ENCODE results near the gene CTU1. TPM values are rescaled to one million over a fixed set of nuclear protein-coding genes. Genes with fewer than 3 reads are reported as not detected.

Gene CTU1
- total and polyA plus RNA-seq, 2 donors (not counting 1 experiment from before 2014, with no cell fraction given) = 8.1 to 8.4 TPM

GRCh38 chr19:51075998-51076397, 32.2 kb downstream of the CTU1 start:
- ChIA-PET POLR2A (no interaction called here), CTCF (no interaction called here)
- Histone ChIP-seq H3K9me3 (ENCODE audit: control extremely low read depth in 1 of 3, control insufficient read depth in 2 of 3, insufficient read depth in 1 of 3, low read length in 2 of 3) (peaks cover 0 to 6% (median 0%) of the 10 kb centered on the region in 3 donors), H3K79me2 (ENCODE audit: control insufficient read depth, insufficient read depth, low read length) (no peaks in the 10 kb centered on the region), H4K20me1 (ENCODE audit: control insufficient read depth, insufficient read depth, low read length, poor library complexity, severe bottlenecking) (no peaks in the 10 kb centered on the region), H3K27me3 (replicated peaks in 1 of 4; ENCODE audit: control extremely low read depth in 1 of 4, control insufficient read depth in 3 of 4, insufficient read depth in 4 of 4, low read length in 3 of 4) (no peaks in the 10 kb centered on the region), H3K36me3 (replicated peaks in 1 of 2; ENCODE audit: control extremely low read depth in 1 of 2, control insufficient read depth in 1 of 2, extremely low read depth in 1 of 2, insufficient read depth in 2 of 2, low read length in 1 of 2) (no peaks in the 10 kb centered on the region), H3K27ac (ENCODE audit: low read length in 2 of 2) (no peak overlapping the region), H3K4me1 (ENCODE audit: control insufficient read depth in 2 of 2, insufficient read depth in 2 of 2, low read length in 2 of 2) (no peaks in the 10 kb centered on the region), H3K4me3 (ENCODE audit: control extremely low read depth in 1 of 5, extremely low read depth in 1 of 5, insufficient read depth in 1 of 5, low read depth in 2 of 5, low read length in 4 of 5) (no peak overlapping the region), H3K4me2 (replicated peaks; ENCODE audit: low read depth, low read length, poor library complexity, severe bottlenecking) (no peak overlapping the region), H2AFZ (ENCODE audit: insufficient read depth, low read depth, low read length, poor library complexity, severe bottlenecking) (no peak overlapping the region), H3K9ac (ENCODE audit: low read length) (no peak overlapping the region)
- peaks cover 13% of the 10 kb centered on the region for H3K27me3 Mint-ChIP-seq
- DNase-seq (no peak), ATAC-seq (ENCODE audit: low read depth) (no peak)
- no peak overlapping the region for H3K4me3 Mint-ChIP-seq
- intact Hi-C loops (cut with micrococcal nuclease) = no loop called here
- TF ChIP-seq EZH2 (IDR thresholded peaks at IDR 0.05; ENCODE audit: borderline replicate concordance, insufficient read depth, low read depth, low read length, poor library complexity, severe bottlenecking) (no peak), CTCF (IDR thresholded peaks at IDR 0.05) (no peak)
- peaks cover 5% of the 10 kb centered on the region for H3K9me3 Mint-ChIP-seq (ENCODE audit: insufficient read depth)
- H3K4me1 Mint-ChIP-seq = no peaks in the 10 kb centered on the region
- WGBS (ENCODE audit: insufficient coverage) = 94% methylated on average over 2 of the region's 5 CpGs
- H3K27ac Mint-ChIP-seq = no peak overlapping the region

- H3K79me2 ChIP-seq (ENCODE audit: control insufficient read depth, insufficient read depth, low read length) = no peaks in the 10 kb centered on the region
- intact Hi-C loops (cut with micrococcal nuclease) = no loop called here
- ATAC-seq (ENCODE audit: low read depth) (no peak), DNase-seq (no peak)
- 88% methylated on average over 1 of the region's 4 CpGs for WGBS (ENCODE audit: insufficient coverage)
- H3K4me3 Mint-ChIP-seq = no peak overlapping the region
- POLR2A ChIA-PET = no interaction called here
- no peak overlapping the region for H3K9ac ChIP-seq (ENCODE audit: low read length)
- H3K9me3 ChIP-seq (ENCODE audit: control extremely low read depth in 1 of 3, control insufficient read depth in 2 of 3, insufficient read depth in 1 of 3, low read length in 2 of 3) = peaks cover 0 to 6% (median 0%) of the 10 kb centered on the region in 3 donors
- H3K27ac ChIP-seq (ENCODE audit: low read length in 2 of 2) = no peak overlapping the region
- no peak overlapping the region for H3K4me2 ChIP-seq (replicated peaks; ENCODE audit: low read depth, low read length, poor library complexity, severe bottlenecking)
- no peaks in the 10 kb centered on the region for H3K36me3 ChIP-seq (replicated peaks in 1 of 2; ENCODE audit: control extremely low read depth in 1 of 2, control insufficient read depth in 1 of 2, extremely low read depth in 1 of 2, insufficient read depth in 2 of 2, low read length in 1 of 2)
- no peak overlapping the region for H3K4me3 ChIP-seq (ENCODE audit: control extremely low read depth in 1 of 5, extremely low read depth in 1 of 5, insufficient read depth in 1 of 5, low read depth in 2 of 5, low read length in 4 of 5)
- peaks cover 5% of the 10 kb centered on the region for H3K9me3 Mint-ChIP-seq (ENCODE audit: insufficient read depth)
- peaks cover 0 to 8% (median 4%) of the 10 kb centered on the region in 4 experiments for H3K27me3 ChIP-seq (replicated peaks in 1 of 4; ENCODE audit: control extremely low read depth in 1 of 4, control insufficient read depth in 3 of 4, insufficient read depth in 4 of 4, low read length in 3 of 4)
- no peaks in the 10 kb centered on the region for H4K20me1 ChIP-seq (ENCODE audit: control insufficient read depth, insufficient read depth, low read length, poor library complexity, severe bottlenecking)
- no peak for TF ChIP-seq EZH2 (IDR thresholded peaks at IDR 0.05; ENCODE audit: borderline replicate concordance, insufficient read depth, low read depth, low read length, poor library complexity, severe bottlenecking)
- no peak for TF ChIP-seq CTCF (IDR thresholded peaks at IDR 0.05)
- CTCF ChIA-PET = no interaction called here
- no peak overlapping the region for H3K27ac Mint-ChIP-seq
- H3K4me1 ChIP-seq (ENCODE audit: control insufficient read depth in 2 of 2, insufficient read depth in 2 of 2, low read length in 2 of 2) = no peaks in the 10 kb centered on the region
- no peaks in the 10 kb centered on the region for H3K4me1 Mint-ChIP-seq
- H2AFZ ChIP-seq (ENCODE audit: insufficient read depth, low read depth, low read length, poor library complexity, severe bottlenecking) = no peak overlapping the region
- peaks cover 32% of the 10 kb centered on the region for H3K27me3 Mint-ChIP-seq
Observed at GRCh38 chr19:51071095-51071405, 37.2 kb downstream of the CTU1 start.

All from B cell (primary cell).